Occipital lobe (tissue), 2 donors: ENCODE results near the gene B4GALT6. TPM values are rescaled to one million over a fixed set of nuclear protein-coding genes. Genes with fewer than 3 reads are reported as not detected.
A peak's percentile ranks its signal among the peaks of the same experiment; 100 is the strongest.

Experiments used
- DNase-seq: peaks from one replicate; lab custom pipeline; 2025; lab: John Stamatoyannopoulos, UW
- total RNA-seq: library from RNA; depleted of rRNA; stranded (reverse); fragments of >200 nt; gene quantifications from one replicate; pipeline ENCODE4 v1.2.3, GENCODE V29; 2014

The B4GALT6 gene
- total RNA-seq, 1 donor from 2014 or later: 8.1 TPM

- no peak for DNase-seq
Measured at GRCh38 chr18:31694297-31694696, 9.9 kb upstream of the B4GALT6 start.

GRCh38 chr18:31688606-31689005 lies 4.2 kb upstream of the B4GALT6 start:
- no peak for DNase-seq

GRCh38 chr18:31686986-31687928 lies 2.9 kb upstream of the B4GALT6 start:
- DNase-seq: no peak

GRCh38 chr18:31686572-31686971 lies 2.2 kb upstream of the B4GALT6 start:
- no peak for DNase-seq

GRCh38 chr18:31685097-31686082 lies 1.0 kb upstream of the B4GALT6 start:
- DNase-seq: peak; percentile 48

- DNase-seq: no peak
Measured at GRCh38 chr18:31683968-31684278, 458 bp downstream of the B4GALT6 start.

- DNase-seq: no peak
Measured at GRCh38 chr18:31683106-31683505, 1.3 kb downstream of the B4GALT6 start.

- DNase-seq: no peak
Measured at GRCh38 chr18:31680831-31681568, 3.4 kb downstream of the B4GALT6 start.

GRCh38 chr18:31680433-31680811 lies 4.0 kb downstream of the B4GALT6 start:
- DNase-seq: no peak

GRCh38 chr18:31679791-31680432 lies 4.5 kb downstream of the B4GALT6 start:
- no peak for DNase-seq

GRCh38 chr18:31679133-31679742 lies 5.1 kb downstream of the B4GALT6 start:
- no peak for DNase-seq

GRCh38 chr18:31678425-31678824 lies 6.0 kb downstream of the B4GALT6 start:
- DNase-seq: no peak

- DNase-seq: no peak
Measured at GRCh38 chr18:31677592-31677991, 6.8 kb downstream of the B4GALT6 start.

- DNase-seq: no peak
Measured at GRCh38 chr18:31675404-31675803, 9.0 kb downstream of the B4GALT6 start.

GRCh38 chr18:31672628-31673135 lies 11.7 kb downstream of the B4GALT6 start:
- no peak for DNase-seq

- DNase-seq: no peak
Measured at GRCh38 chr18:31671951-31672350, 12.4 kb downstream of the B4GALT6 start.

GRCh38 chr18:31669541-31669940 lies 14.8 kb downstream of the B4GALT6 start:
- no peak for DNase-seq

GRCh38 chr18:31667185-31667584 lies 17.2 kb downstream of the B4GALT6 start:
- DNase-seq: no peak

GRCh38 chr18:31666055-31666454 lies 18.3 kb downstream of the B4GALT6 start:
- no peak for DNase-seq

- no peak for DNase-seq
Measured at GRCh38 chr18:31664101-31664500, 20.3 kb downstream of the B4GALT6 start.
